Suprapubic skin (tissue), 4 donors: ENCODE data around the gene LZTS2. TPM values are rescaled to one million over a fixed set of nuclear protein-coding genes. Genes with fewer than 3 reads are reported as not detected.
"Not testable (repeated sequence)": the region's sequence is repeated elsewhere in the genome, so short reads cannot be mapped to it uniquely, and the experiment has no call there.

Source experiments
- DNase-seq, 2 donors: peaks; one replicate each; pipeline ENCODE4 v3.0.0-alpha.2; 2019; ENCODE audit warnings: low spot score in 2 of 2
- H3K27ac ChIP-seq: fragments of 200-600 bp; sonication (generic); one replicate; pipeline ENCODE4 v1.5.1; 2019
- H3K27me3 ChIP-seq: fragments of 200-600 bp; sonication (generic); one replicate; pipeline ENCODE4 v1.5.1; 2019
- H3K36me3 ChIP-seq: fragments of 200-600 bp; sonication (generic); one replicate; pipeline ENCODE4 v1.5.1; 2019
- H3K4me1 ChIP-seq: fragments of 200-600 bp; sonication (generic); one replicate; pipeline ENCODE4 v1.5.1; 2019
- H3K4me3 ChIP-seq: fragments of 200-600 bp; sonication (generic); one replicate; pipeline ENCODE4 v1.5.1; 2019; ENCODE audit warnings: mild to moderate bottlenecking
- H3K9me3 ChIP-seq: fragments of 200-600 bp; sonication (generic); one replicate; pipeline ENCODE4 v1.5.1; 2019
- CTCF ChIP-seq, 2 donors: fragments of 200-600 bp in 1 of 2; fragments of 450-650 bp in 1 of 2; sonication (generic) in 1 of 2; IDR thresholded peaks; one replicate each; pipeline ENCODE4 v1.5.1; 2016 to 2019; ENCODE audit warnings: antibody characterized with exemption in 2 of 2, mild to moderate bottlenecking in 1 of 2, moderate library complexity in 1 of 2
- EP300 ChIP-seq: sonication (generic); formaldehyde crosslinking; IDR thresholded peaks from one replicate; pipeline ENCODE4 v1.6.1; 2017; ENCODE audit warnings: antibody characterized with exemption
- POLR2A ChIP-seq, 2 donors: fragments of 450-650 bp; IDR thresholded peaks; one replicate each; pipeline ENCODE4 v1.6.1; 2017; ENCODE audit warnings: antibody characterized with exemption in 2 of 2, mild to moderate bottlenecking in 2 of 2, moderate library complexity in 2 of 2
- POLR2AphosphoS5 ChIP-seq, 3 donors: sonication (generic); formaldehyde crosslinking; IDR thresholded peaks; one replicate each; pipeline ENCODE4 v1.6.1; 2017; ENCODE audit warnings: antibody characterized with exemption in 3 of 3
- WGBS: methylation state at CpG from one replicate; pipeline ENCODE4 v1.1.5; 2018; 5-methylcytosine and 5-hydroxymethylcytosine counted together
- total RNA-seq, 4 donors: library from RNA; depleted of rRNA; stranded (reverse); fragments of >200 nt; gene quantifications; one replicate each; pipeline ENCODE4 v1.1.0, GENCODE V29; 2016

The LZTS2 gene
- total RNA-seq, 4 donors from 2014 or later, result 51.9 to 88.8 (median 61.2) TPM

GRCh38 chr10:100970076-100970913, 29.3 kb upstream of the LZTS2 start:
- WGBS, result 34% methylated on average over 13 of the region's 13 CpGs

GRCh38 chr10:100970914-100971811, 28.4 kb upstream of the LZTS2 start:
- no peak overlapping the region for H3K4me3 ChIP-seq
- 65% methylated on average over 4 of the region's 4 CpGs for WGBS
- no peak overlapping the region for H3K27ac ChIP-seq
- peaks cover 14% of the 10 kb centered on the region for H3K4me1 ChIP-seq
- TF ChIP-seq CTCF (IDR thresholded peaks at IDR 0.05) (no peak), POLR2AphosphoS5 (IDR thresholded peaks at IDR 0.05) (no peak), POLR2A (IDR thresholded peaks at IDR 0.05) (no peak), EP300 (no peak)
- no peaks in the 10 kb centered on the region for H3K27me3 ChIP-seq
- no peaks in the 10 kb centered on the region for H3K36me3 ChIP-seq
- DNase-seq, result peak in 1 of 2 donors; percentile 24
- no peaks in the 10 kb centered on the region for H3K9me3 ChIP-seq

More at GRCh38 chr10:100970076-100970913, 29.3 kb upstream of the LZTS2 start:
- TF ChIP-seq POLR2AphosphoS5 (IDR thresholded peaks at IDR 0.05) (no peak), EP300 (no peak), POLR2A (IDR thresholded peaks at IDR 0.05) (no peak), CTCF (IDR thresholded peaks at IDR 0.05) (no peak)
- DNase-seq, result peak in 1 of 2 donors; percentile 54
- H3K27ac ChIP-seq, result no peak overlapping the region
- no peaks in the 10 kb centered on the region for H3K9me3 ChIP-seq
- H3K27me3 ChIP-seq, result no peaks in the 10 kb centered on the region
- H3K36me3 ChIP-seq, result peaks cover 7% of the 10 kb centered on the region
- H3K4me1 ChIP-seq, result peaks cover 14% of the 10 kb centered on the region
- peak overlapping the region; percentile 63 for H3K4me3 ChIP-seq

GRCh38 chr10:100972115-100972903, 27.3 kb upstream of the LZTS2 start:
- no peak overlapping the region for H3K27ac ChIP-seq

GRCh38 chr10:100972904-100973535, 26.6 kb upstream of the LZTS2 start:
- H3K27me3 ChIP-seq, result no peaks in the 10 kb centered on the region
- no peaks in the 10 kb centered on the region for H3K36me3 ChIP-seq
- 100% methylated on average over 4 of the region's 6 CpGs for WGBS
- H3K27ac ChIP-seq, result no peak overlapping the region
- no peaks in the 10 kb centered on the region for H3K9me3 ChIP-seq
- peak in 1 of 2 donors; percentile 33 for DNase-seq
- H3K4me1 ChIP-seq, result peaks cover 14% of the 10 kb centered on the region
- H3K4me3 ChIP-seq, result no peak overlapping the region
- TF ChIP-seq EP300 (no peak), CTCF (IDR thresholded peaks at IDR 0.05) (no peak), POLR2A (IDR thresholded peaks at IDR 0.05) (no peak), POLR2AphosphoS5 (IDR thresholded peaks at IDR 0.05) (no peak)

More at GRCh38 chr10:100972115-100972903, 27.3 kb upstream of the LZTS2 start:
- Histone ChIP-seq H3K9me3 (no peaks in the 10 kb centered on the region), H3K4me3 (no peak overlapping the region), H3K4me1 (peaks cover 14% of the 10 kb centered on the region), H3K27me3 (no peaks in the 10 kb centered on the region), H3K36me3 (no peaks in the 10 kb centered on the region)
- DNase-seq, result peak in 1 of 2 donors; percentile 43
- TF ChIP-seq POLR2A (IDR thresholded peaks at IDR 0.05) (no peak), CTCF (IDR thresholded peaks at IDR 0.05) (no peak), POLR2AphosphoS5 (IDR thresholded peaks at IDR 0.05) (no peak), EP300 (no peak)
- whole genome bisulfite sequencing, result 83% methylated on average over 13 of the region's 13 CpGs

- H3K27me3 ChIP-seq, H3K27ac ChIP-seq, H3K4me1 ChIP-seq, H3K4me3 ChIP-seq, H3K9me3 ChIP-seq: not testable (repeated sequence)
- peaks cover 11% of the 10 kb centered on the region for H3K36me3 ChIP-seq
- 92% methylated on average over 8 of the region's 8 CpGs for WGBS
- peak in 1 of 2 donors; percentile 13 for DNase-seq
Measured at GRCh38 chr10:100975397-100975796, 24.2 kb upstream of the LZTS2 start.
